Hypothalamus (tissue), 51 donors: ENCODE data around the gene AFMID.
"Not testable (repeated sequence)": the region's sequence is repeated elsewhere in the genome, so short reads cannot be mapped to it uniquely, and the experiment has no call there.

Experiments used
- DNase-seq, 51 donors: peaks; one replicate each; lab custom pipeline; 2025; lab: John Stamatoyannopoulos, UW

The AFMID gene

DNA sequence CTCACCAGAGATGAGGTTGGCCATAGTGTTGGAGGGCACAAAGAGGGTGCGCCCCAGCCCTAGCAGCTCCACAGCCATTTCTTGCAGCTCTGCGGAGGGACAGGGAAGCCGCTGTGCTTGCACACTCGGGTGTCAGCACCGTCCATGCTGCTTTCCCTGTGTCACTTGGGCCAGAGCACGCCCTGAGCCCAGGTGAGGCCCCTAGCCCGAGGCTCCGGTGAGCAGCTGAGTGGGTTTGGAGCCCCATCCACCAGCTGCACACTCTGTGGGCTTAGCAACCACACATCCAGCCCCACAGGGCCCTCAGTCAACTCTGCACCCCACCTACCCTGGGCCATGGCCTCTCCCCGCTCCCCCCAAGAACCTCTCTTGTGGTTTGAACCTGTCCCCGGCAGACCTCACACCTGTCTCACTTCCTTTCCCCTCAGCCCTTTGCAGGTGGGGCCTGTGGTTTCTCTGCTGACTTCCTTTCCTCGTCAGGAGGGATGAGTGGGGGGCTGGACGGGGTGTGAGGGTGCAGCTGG lies 65.0 kb downstream of the AFMID start:
- no peak for DNase-seq

DNA sequence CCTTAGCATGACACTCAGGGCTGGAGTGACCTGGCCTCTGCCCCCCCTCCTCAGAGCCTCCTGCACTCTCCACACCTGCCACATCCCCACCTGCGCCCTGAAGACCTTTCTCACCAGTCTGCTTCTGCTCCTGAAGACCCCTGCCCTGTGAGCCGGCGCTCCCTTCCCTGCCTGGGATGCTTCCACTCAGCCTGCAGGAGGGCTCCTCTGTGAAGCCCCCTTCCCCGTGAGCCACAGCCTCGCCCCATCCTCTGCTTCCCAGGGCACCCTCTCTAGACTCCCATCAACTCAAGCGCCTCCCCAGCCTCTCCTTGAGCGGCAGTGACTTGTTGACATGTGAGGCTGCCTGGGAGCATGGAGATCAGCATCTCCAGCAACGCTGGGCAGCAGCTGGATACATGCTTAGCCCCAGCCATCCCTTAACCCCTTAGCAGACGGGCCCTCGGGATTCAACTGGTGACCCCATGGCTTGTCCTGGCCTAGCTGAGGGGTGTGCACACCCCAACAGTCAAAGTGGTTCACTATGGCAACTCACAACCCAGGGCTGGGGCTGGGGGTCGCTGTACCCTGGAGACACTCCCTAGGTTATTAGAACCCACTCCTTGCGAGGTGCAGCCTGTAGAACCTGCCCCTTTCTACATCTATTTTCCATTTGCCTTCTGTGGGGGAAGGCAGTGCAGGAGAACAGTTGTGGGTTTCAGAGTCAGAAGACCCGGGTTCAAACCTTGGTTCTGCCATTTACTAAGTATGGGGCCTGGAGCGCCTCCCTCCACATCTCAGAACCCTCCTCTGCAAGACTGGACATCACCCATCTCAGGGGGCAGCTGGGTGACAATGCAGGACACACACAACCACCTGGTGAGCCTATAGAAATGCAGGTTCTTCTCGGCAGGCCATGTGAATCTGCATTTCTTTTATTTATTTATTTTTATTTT lies 65.8 kb downstream of the AFMID start:
- no peak for DNase-seq

GRCh38 chr17:78253636-78253945 lies 66.4 kb downstream of the AFMID start:
- not testable (repeated sequence) for DNase-seq

DNA sequence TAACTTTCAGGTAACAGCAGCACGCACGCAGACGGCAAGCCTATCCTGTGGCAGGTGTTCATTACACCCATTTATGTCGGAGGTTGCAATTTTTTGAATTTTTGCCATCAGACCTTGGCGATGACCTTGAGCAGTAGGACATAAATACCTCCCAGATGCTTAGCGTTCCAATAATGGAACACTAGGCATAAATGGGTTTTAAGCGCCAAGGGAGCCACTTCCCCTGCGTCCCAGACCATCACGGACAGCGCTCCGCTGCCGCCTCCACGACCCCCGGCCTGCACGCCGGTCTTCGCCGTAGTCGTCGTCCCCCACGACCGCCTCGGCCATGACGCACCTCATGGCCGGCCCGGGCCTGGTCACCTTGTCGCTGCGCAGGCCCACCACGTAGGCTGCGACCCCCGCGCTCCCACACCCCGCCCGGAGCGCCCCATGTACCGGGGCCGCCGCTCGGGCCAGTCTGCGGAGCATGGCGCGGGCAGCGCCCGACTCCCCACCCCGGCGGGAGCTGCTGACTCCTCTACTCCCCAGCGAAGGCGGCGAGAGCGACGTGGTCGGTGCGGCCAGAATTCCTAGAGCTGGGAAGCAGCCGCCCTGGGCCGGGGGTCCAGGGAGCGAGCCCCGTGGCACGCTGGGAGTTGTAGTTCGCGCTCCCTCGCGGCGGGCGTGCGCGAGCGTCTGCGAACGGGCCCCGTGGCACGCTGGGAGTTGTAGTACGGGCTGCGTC lies 66.9 kb downstream of the AFMID start:
- peak in 50 of 51 donors; percentile 41 to 92 (median 78) for DNase-seq

DNA sequence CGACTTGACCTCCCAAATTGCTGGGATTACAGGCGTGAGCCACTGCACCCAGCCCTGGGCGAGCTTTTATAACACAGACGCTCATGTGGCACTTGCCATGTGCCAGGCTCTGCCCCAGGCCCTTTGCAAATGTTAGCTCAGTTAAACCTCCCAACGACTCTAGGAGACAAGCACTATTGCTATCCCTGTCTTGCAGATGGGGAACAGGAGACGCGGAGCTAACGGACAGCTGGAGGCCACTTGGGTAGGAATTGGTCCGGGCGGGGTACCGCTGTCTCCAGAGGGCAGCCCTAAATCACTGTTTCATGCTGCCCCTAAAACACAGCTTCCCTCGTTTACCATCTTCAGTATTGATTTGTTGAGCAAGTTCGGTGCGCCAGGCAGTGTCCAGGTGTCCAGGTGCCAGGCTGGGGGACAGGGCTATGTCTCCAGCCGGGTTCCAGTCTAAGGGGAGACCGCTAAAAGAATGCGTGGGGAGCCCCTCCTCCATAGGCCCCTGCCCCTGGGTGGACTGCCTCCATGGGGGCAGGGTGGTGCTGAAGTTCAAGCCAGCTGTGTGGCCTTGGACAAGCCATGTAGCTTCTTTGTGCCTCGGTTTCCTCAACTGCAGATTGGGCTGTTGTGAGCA lies 68.0 kb downstream of the AFMID start:
- DNase-seq, result no peak

GRCh38 chr17:78255953-78256706 lies 69.0 kb downstream of the AFMID start:
- no peak for DNase-seq

DNA sequence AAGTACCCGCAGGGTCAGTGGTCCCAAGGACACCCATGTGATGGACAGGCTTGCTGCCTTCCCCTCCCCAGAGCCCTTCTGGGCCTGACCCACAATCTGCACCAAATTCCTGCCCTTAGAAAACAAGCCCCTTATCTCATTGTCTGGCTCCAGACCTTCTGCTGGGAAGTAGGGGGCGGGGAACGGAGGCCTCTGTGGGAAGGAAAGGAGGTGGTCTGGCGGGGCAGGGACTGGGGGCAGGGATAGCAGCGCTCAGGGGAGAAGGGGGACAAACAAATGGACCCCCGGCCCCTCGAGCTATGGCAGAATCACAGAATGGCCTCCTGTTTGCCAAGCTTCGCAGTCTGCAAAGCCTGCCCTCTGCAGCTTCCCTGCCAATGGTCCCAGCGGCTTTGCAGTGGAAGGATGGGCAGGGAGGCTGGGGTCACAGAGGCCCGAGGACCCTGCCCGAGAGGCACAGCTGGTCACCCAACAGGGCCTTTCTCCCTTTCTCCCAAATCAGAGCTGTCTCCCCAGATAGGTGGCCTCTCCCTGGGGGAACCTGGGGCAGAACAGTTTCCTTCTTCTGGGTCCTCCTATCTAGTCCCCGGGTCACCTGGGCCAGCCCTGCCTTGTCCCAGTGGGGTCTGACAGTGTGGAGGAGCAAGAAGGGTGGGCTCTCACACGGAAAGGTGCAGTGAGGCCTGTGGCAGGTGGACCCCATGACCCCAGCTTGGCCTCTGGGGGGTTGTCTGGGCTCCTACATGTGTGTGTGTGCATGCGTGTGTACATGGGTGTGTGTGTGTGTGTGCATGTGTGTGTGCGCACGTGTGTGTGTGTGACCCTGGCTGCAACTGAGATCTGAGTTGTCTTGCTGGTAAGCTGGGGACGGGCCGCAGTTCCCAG lies 69.8 kb downstream of the AFMID start:
- DNase-seq, result no peak
